SK-N-MC (cell line): Measurements from ENCODE around the gene SNX9.
A peak's percentile ranks its signal among the peaks of the same experiment; 100 is the strongest.

Experiments
- DNase-seq: peaks from one replicate; pipeline ENCODE4 v3.0.0-alpha.2; 2011; ENCODE audit warnings: low read depth, low spot score
- H3K27ac ChIP-seq: fragments of 200-600 bp; sonication (generic); 2 replicates; pipeline ENCODE4 v1.5.1; 2016; ENCODE audit warnings: mixed run types
- H3K36me3 ChIP-seq: fragments of 200-600 bp; sonication (generic); 2 replicates; pipeline ENCODE4 v1.6.1; 2017; ENCODE audit warnings: antibody characterized with exemption, low read length, mixed read lengths; ENCODE audit not compliant: insufficient read depth
- H3K4me3 ChIP-seq: fragments of 200-600 bp; sonication (generic); 2 replicates; pipeline ENCODE4 v1.5.1; 2016
- H3K9ac ChIP-seq: fragments of 200-600 bp; sonication (generic); 2 replicates; pipeline ENCODE4 v1.8.0; 2017; ENCODE audit warnings: mixed run types, mixed read lengths; ENCODE audit not compliant: insufficient read length
- H3K9me3 ChIP-seq: fragments of 200-600 bp; sonication (generic); 2 replicates; pipeline ENCODE4 v1.6.1; 2017; ENCODE audit warnings: low read depth, mild to moderate bottlenecking, antibody characterized with exemption, low read length, moderate library complexity, mixed read lengths
- EZH2 ChIP-seq: fragments of 200-600 bp; sonication (generic); IDR thresholded peaks from one replicate; pipeline ENCODE4 v1.6.1; 2017; ENCODE audit warnings: antibody characterized with exemption
- FOXP2 ChIP-seq: optimal IDR thresholded peaks from 2 replicates; pipeline ENCODE3; 2011; ENCODE audit warnings: mild to moderate bottlenecking, moderate library complexity; ENCODE audit not compliant: insufficient read depth; ENCODE audit errors: extremely low read length, control extremely low read depth
- POLR2AphosphoS5 ChIP-seq: IDR thresholded peaks from 2 replicates; pipeline ENCODE4 v1.6.1; 2012; ENCODE audit warnings: mild to moderate bottlenecking, low read depth, low read length, borderline replicate concordance

Gene SNX9

DNA sequence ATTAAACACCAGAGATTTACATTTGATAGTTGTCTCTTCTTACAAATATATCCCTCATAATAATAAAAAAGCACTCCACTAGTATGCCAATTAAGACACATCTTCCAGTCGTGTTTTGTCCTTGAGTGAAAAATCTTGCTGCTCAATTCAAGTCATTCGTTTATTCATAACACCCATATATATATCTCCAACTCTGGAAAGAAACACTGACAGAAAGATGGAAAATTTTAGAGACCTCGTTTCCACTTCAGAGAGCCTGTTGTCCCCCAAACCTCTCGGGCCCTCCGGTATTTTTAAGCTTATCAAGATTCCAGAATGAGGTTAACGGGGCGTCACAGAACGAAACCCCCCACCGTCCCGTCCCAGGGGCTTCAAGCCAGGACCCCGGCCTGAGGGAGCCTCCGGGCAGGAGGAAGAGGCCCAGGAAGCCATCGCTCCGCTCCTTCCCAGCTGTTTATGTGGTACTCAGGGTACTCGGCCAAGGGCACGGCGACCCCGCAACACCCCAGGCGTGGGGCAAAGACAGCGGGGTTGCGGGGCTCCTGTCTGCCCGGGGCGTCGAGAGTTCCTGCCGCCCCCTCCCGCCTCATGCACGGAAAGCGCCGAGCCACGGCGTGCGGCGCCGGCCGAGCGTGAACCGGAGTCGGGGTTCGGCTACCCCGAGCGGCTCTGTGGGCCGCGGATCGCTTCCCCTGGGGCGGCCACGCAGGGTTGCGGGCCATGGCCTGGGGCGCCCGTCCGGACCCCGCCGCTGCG is 623 bp upstream of the SNX9 start:
- DNase-seq: no peak
- Histone ChIP-seq H3K36me3 (no peaks in the 10 kb centered on the region), H3K9me3 (no peaks in the 10 kb centered on the region), H3K27ac (no peak overlapping the region; the same call in 1 of the 2 replicates), H3K9ac (no peak overlapping the region), H3K4me3 (0 out of 2 replicates have a peak overlapping the region, but pooled peaks have one; percentile 30)
- TF ChIP-seq POLR2AphosphoS5: no peak
- no peak for TF ChIP-seq FOXP2
- no peak for TF ChIP-seq EZH2

DNA sequence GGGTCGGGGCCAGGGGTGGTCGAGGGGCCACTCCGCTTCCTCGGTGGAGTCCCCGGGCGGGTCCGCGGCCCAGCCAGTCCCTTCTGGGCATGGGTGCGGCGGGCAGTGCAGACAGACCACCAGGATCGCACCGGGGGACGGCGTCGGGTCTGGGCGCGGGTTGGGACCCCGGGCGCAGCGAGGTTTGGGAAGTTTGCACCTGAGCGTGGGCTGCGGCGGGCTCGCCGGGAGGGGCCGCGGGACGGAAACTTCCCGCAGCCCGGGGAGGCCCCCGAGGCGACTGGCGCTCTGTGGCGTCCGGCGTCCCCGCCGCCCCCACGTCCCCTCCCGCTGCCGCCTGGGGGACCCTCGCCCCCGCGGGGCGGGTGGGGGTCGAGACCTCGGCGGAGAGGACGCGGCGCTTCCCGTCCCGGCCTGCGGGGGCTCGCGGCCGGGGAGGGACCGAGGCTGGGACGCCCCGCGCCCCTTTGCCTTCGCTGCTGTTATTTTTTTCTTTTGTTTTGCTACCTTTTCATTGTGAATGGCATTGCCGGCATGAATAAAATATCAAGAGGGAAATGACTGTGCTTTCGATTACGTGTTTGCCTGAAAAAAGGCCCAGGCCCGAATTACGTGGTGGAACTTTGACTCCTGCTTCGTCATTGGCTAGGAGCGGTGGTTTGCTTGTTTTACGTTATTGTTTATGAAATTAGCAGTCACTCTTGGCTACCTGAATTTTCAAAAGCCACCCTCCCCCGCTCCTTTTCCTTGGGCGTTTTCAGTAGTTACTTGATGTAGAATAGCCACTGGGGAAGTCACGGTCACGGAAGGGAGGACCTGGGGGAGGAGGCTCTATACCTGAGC is 703 bp downstream of the SNX9 start:
- Histone ChIP-seq H3K36me3 (peaks cover 6% of the 10 kb centered on the region; the same call in 1 of the 2 replicates), H3K4me3 (peak overlapping the region; percentile 79), H3K27ac (peak overlapping the region; percentile 83; the same call in 1 of the 2 replicates), H3K9me3 (no peaks in the 10 kb centered on the region), H3K9ac (peak overlapping the region; percentile 88)
- DNase-seq: no peak
- TF ChIP-seq POLR2AphosphoS5: peak; percentile 45
- no peak for TF ChIP-seq FOXP2

DNA sequence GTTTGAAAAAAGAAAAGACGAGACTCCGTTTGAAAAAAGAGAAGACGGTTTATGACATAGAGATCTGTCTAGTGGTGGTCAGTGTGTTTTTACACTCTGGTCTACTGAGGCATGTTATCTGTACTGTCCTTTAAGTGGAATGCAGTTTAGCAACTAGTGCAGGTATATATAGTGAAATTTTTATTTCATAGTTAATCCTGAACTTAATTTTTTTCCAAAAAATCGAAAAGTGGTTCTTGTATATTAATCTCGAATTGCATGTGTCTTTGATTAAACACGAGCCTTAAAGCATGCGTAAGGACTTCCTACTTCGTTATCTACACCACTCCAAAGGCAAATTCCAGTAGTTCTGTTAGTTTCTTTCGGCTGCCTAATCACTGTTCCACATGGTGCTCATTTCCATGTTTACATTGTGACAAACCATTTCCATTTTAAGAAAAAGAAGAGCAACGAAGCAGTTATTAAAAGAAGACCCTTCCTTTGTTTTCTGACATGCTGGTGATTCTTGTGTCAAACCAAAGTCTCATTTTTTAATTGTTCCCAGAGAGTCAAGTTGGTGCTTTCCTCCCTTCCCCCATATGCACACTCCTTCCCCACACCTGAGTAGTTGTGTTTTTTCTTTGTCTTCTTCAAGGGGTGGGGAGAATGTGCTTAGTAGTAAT is 2.3 kb downstream of the SNX9 start:
- Histone ChIP-seq H3K36me3 (peaks cover 15% of the 10 kb centered on the region), H3K4me3 (peak overlapping the region; percentile 79), H3K27ac (peak overlapping the region; percentile 83), H3K9me3 (no peaks in the 10 kb centered on the region; the same call in 1 of the 2 replicates), H3K9ac (peak overlapping the region; percentile 14)
- no peak for TF ChIP-seq FOXP2
- no peak for TF ChIP-seq EZH2
- no peak for TF ChIP-seq POLR2AphosphoS5
- peak; percentile 66 for DNase-seq

DNA sequence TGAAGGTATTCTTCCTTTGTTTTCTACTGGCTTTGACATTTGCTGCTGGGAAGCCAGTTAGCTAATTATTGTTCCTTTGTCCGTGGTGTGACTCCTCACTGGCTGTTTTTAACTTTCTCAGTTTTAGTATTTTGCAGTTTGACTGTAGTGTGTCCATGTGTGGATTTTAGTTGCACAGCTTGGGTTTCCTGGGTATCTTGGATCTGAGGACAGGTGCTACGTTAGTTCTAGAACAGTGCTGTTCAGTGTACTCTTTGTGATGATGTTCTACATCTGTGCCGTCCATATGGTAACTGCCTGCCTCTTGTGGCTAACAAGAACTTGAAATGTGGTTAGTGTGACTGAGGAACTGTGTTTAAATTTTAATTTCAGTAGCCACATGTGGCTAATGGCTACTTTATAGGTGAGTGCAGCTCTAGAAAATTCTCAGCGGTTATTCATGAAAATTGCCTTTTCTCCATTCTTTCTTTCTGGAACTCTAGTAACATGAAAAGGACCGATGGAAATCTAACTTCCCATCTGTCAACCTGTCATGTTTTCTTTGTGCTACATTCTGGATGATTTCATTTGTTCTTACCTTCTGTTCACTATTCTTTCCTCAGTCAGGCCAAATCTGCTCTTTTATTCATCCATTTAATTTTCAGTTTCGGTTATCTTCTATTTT is 7.4 kb downstream of the SNX9 start:
- Histone ChIP-seq H3K4me3 (peak overlapping the region; percentile 76), H3K9ac (no peak overlapping the region), H3K27ac (peak overlapping the region; percentile 98), H3K9me3 (no peaks in the 10 kb centered on the region; the same call in 1 of the 2 replicates), H3K36me3 (peaks cover 23% of the 10 kb centered on the region)
- no peak for DNase-seq
- TF ChIP-seq FOXP2 (no peak), EZH2 (no peak), POLR2AphosphoS5 (no peak)

DNA sequence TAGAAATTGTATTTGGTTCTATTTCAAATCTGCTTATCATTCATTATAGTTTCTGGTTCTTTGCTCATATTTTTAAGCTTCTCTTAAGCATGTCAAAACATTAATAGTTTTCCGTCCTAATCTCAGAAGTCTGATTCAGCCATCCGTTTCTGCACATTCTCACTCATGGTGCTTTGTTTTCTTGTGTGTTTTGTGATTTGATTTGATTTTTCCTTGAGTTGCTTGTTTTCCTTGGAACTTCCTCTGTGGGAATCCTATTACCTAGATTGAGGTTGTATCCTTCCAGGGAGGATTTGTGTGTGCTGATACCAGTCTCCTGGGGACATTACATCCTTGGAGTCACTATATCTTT is 7.9 kb downstream of the SNX9 start:
- Histone ChIP-seq H3K9me3 (no peaks in the 10 kb centered on the region; the same call in 1 of the 2 replicates), H3K36me3 (peaks cover 23% of the 10 kb centered on the region), H3K9ac (peak overlapping the region; percentile 6), H3K27ac (peak overlapping the region; percentile 98), H3K4me3 (peak overlapping the region; percentile 76)
- no peak for DNase-seq
- no peak for TF ChIP-seq FOXP2
- no peak for TF ChIP-seq EZH2
- no peak for TF ChIP-seq POLR2AphosphoS5

DNA sequence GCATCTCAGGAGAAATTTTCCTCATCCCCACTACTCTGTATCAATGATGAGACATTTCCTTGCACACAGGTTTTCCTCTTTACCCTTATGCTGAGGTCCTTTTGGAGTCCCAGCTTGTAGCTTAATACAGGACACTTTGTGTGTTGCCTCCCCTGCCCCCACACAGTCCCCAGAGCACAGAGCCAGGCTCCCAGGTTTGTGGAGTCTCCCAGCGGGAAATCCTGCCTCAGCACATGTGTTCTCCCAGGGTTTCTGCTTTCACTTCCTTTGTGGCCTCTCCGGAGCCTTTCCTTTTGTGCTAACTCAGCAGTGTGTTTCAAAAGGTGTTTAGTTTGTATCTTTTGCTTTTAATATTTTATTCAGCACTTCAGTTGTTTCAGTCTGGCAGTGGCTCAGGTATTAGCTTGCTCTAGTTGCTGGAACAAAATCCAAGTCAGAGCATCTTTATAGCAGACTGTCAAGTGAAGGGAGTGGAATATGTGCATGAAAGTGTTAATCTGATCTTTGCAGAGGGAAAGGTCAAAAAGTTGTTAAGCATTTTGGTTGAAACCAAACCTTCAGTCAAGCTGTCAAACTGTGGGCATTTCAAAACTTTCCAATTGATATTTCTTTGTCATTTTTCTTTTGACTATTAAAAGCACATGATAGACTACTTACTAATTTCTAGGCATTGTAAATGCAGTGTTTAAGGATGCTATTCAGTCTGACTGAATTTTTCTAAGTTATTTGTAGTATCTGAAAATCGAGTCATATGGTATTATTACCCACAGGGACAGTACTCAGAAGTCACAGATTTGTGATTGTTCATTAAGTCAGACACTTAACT is 8.6 kb downstream of the SNX9 start:
- no peak for DNase-seq
- Histone ChIP-seq H3K27ac (peak overlapping the region; percentile 98), H3K9me3 (no peaks in the 10 kb centered on the region; the same call in 1 of the 2 replicates), H3K9ac (peak overlapping the region; percentile 6), H3K4me3 (peak overlapping the region; percentile 76), H3K36me3 (peaks cover 23% of the 10 kb centered on the region)
- TF ChIP-seq FOXP2 (no peak), EZH2 (no peak), POLR2AphosphoS5 (peak; percentile 69)
